ENCODE data around the gene SRRT.
A peak's percentile ranks its signal among the peaks of the same experiment; 100 is the strongest.

The SRRT gene

DNA sequence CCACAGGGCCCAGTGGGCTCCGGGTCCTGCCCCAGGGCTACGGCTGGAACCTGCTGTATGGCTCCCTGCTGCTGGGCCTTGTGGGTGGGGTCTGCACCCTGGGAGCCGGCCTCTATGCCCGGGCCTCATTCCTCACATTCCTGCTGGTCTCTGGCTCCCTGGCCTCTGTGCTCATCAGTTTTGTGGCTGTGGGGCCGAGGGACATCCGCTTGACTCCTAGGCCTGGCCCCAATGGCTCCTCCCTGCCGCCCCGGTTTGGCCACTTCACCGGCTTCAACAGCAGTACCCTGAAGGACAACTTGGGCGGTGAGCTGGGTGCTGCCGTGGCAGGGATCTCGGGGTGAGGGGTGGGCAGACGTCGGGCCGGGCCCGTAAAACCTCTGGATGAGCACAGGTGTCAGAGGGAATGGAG lies 18.0 kb upstream of the SRRT start:
- no peak for DNase-seq

DNA sequence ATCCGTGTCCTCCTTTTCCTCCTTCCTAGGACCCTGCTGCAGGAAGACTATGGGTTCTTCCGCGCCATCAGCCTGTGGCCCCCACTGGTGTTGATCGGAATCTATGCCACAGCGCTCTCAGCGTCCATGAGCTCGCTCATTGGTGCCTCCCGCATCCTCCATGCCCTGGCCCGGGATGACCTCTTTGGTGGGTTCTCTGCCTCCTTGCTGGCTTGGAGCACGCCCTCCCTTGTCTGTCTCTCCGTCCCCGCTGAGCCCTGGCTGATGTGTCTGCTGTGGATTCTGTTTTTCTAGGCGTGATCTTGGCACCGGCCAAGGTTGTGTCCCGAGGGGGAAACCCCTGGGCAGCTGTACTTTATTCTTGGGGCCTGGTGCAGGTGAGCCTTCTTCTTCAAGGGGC lies 15.0 kb upstream of the SRRT start:
- no peak for DNase-seq

DNA sequence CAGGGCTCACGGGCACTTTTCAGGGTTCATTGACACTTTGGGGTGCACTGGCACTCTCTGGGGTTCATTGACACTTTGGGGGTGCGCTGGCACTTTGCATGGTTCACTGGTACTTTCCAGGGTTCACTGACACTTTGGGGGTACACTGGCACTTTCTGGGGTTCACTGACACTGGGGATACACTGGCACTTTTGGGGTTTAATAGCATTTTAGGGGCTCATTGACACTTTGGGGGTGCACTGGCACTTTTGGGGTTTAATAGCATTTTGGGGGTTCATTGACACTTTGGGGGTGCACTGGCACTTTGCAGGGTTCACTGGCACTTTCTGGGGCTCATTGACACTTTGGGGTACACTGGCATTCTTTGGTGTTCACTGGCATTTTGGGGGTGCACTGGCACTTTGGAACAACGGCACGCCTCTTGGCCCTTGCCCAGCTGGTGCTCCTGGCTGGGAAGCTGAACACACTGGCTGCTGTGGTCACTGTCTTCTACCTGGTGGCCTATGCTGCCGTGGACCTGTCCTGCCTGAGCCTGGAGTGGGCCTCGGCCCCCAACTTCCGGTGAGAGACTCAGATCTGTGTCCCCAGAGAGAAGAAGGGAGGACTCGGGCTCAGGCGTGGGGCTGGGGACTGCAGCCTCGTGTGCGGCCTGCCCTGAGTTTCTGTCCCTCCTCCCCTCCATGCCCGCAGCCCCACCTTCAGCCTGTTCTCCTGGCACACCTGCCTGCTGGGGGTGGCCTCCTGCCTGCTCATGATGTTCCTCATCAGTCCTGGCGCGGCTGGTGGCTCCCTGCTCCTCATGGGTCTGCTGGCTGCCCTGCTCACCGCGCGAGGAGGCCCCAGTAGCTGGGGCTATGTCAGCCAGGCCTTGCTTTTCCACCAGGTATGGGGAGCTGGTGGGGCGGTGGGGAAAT lies 13.9 kb upstream of the SRRT start:
- DNase-seq: no peak

DNA sequence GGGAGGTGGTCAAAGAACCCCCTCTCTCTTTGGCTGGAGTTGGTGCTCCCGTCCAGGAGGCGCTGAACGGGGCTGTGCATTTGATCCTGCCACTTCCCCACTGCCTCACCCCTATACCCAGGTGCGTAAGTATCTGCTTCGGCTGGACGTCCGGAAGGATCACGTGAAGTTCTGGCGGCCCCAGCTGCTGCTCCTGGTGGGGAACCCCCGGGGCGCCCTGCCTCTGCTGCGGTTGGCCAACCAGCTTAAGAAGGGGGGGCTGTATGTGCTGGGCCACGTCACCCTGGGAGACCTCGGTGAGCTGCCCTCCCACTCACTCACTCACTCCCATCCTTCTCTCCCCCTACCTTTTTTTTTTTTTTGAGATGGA lies 13.3 kb upstream of the SRRT start:
- DNase-seq: no peak

DNA sequence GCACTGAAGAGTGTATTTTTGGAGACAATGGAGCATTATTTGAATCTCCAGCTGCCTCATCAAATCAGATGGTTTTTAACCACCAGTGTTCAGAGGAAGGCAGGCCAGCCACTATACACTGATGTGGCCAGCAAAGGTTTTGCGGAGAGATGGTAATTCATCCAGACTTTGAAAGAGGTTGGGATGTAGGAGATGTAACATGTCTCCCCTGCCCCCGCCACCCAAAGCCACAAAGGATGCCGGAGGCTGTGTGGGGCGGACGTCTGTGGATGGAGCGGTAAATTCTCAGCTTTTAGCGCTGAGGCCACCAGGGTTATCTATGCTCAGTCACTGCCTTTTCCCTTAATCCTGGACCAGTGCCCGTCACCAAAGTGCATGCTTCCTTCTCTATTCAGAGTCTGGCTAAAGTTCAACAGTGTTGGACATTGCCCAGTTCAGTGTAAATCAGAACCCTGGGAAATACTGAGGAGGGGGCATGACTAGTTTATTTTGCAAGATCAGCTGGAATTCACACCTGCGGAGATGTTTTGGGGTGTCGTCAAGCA lies 11.4 kb upstream of the SRRT start:
- no peak for DNase-seq

DNA sequence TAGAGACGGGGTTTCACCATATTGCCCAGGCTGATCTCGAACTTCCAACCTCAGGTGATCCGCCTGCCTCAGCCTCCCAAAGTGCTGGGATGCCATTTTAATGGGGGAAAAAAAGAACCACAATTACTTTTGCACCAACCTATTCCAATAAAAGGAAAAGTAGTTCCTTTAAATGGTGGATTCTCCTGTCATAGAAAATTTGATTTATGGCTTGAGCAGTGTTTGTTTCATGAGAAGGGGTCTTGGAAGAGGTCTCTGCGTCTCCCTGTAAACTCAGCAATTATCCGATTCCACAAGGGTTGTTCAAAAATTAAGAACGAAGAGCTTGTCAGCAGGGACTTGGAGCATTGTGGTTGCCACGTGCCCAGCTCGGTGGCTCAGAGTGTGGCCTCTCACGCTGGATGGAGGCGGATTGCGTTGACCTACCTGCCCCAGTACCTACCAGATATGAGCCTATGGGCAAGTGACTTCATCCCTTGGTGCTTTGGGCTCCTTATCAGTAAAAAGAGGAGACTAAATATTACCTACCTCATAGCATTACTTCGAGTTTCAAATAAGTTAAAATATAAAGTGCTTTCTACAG lies 10.5 kb upstream of the SRRT start:
- no peak for DNase-seq

DNA sequence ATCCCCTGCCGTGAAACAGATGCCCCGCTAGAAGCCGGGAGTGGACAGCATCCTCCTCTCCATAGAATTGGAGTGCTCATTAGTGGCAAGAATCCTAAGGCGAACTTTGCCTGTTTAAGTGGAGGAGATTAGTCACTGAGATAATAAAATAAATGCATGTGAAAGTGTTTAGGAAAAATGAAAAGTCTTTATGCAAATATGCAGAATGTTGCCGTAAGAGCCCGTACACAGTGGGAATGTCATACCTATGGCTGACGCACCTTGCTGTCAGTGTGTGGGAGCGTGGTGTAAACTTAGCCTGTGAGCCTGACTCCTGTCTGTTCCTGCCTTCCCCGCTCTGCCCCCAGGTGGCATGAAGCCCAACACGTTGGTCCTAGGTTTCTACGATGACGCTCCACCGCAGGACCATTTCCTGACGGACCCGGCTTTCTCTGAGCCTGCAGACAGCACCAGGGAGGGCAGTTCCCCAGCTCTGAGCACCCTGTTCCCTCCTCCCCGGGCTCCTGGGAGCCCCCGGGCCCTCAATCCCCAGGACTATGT lies 9.5 kb upstream of the SRRT start:
- DNase-seq: no peak

DNA sequence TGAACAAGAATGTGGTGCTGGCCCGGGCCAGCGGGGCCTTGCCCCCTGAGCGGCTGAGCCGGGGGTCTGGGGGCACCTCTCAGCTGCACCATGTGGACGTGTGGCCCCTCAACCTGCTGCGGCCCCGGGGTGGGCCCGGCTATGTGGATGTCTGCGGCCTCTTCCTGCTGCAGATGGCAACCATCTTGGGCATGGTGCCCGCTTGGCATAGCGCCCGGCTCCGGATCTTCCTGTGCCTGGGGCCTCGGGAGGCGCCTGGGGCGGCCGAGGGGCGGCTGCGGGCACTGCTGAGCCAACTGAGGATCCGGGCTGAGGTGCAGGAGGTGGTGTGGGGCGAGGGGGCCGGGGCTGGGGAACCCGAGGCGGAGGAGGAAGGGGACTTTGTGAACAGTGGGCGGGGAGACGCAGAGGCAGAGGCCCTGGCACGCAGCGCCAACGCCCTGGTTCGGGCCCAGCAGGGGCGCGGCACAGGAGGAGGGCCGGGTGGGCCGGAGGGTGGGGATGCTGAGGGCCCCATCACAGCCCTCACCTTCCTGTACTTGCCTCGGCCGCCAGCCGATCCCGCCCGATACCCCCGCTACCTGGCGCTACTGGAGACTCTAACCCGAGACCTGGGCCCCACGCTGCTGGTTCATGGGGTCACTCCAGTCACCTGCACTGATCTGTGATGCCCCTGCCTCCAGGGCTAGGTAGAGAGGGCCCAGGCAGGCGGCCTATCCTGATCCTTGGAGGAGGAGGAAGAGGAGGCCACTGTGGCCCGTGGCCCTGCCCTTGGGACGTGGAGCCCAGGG lies 8.8 kb upstream of the SRRT start:
- no peak for DNase-seq

DNA sequence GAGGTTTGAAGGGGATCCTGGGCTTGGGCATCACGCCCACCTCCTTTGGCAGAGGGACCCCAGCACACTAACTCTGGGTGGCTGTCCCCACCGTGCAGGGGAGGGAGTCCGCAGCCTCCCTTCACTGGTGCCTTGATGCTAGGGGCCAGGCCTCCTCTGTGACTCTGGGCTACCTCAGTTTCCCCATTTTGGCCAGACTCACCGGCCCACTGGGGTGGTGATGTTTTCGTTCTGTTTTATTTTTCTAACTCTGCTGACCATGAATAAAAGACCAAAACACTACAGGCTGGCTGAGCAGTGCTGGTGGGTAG lies 8.2 kb upstream of the SRRT start:
- no peak for DNase-seq

DNA sequence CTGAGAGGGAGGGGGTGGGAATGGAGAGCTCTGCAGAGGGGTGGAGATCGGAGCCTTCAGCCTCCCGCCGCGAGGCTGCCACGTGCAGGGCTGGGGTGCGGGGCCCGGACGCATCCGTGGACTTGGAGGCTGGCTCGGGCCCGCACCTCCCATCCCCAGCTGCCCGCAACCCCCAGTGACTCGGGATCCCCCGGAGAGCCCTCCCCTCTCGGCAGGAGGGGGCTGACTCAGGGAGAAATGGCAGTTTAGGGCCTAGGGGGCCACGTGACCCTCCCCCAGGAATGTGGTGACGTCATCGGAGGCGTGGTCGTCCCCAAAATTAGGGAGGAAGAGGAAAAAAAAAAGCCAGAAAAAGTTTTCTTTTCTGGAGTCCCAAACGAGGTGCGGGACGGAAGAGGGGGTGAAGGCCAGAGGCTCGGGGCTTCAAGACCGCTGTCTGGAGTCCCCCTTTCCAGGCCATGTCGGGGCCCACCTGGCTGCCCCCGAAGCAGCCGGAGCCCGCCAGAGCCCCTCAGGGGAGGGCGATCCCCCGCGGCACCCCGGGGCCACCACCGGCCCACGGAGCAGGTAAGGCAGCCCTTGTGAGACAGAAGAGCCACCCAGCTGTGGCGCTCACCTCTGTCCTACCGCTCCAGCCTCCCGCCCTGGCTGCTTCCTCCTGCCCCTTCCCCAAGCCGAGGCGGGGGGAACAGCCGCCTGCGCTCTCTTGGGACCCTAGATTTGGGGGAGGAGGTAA lies 7.7 kb upstream of the SRRT start, which contains the start of gene TRIP6:
TRIP6 (plus strand) TSS at position 348 of the 736 bp plus-strand sequence; CDS start at position 459, 111 bp downstream.
- DNase-seq: peak; percentile 53

DNA sequence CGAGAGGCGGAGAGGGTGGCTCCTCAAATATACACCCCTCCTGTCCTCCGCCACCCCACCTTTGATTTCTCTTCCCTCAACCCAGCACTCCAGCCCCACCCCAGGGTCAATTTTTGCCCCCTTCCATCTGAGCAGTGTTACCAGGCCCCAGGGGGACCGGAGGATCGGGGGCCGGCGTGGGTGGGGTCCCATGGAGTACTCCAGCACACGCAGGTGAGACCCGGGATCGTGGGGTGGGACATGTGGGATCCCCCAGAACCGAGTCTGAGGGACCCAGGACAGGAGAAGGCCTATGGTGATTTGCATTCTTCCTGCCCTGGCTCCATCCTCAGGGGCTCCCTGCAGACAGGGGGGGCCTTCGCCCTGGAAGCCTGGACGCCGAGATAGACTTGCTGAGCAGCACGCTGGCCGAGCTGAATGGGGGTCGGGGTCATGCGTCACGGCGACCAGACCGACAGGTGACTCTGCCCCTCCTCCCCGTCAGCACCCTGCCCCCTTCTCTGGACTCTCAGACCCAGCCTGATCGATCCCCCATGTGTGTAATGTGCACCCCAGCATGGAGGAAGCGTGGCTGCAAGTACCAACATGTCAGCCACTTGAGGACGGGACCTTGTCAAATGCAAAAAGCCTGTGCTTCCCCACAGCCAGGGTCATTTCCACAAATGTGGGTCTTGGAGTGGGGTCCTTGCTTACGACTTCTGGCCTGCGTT lies 7.0 kb upstream of the SRRT start:
- DNase-seq: no peak

DNA sequence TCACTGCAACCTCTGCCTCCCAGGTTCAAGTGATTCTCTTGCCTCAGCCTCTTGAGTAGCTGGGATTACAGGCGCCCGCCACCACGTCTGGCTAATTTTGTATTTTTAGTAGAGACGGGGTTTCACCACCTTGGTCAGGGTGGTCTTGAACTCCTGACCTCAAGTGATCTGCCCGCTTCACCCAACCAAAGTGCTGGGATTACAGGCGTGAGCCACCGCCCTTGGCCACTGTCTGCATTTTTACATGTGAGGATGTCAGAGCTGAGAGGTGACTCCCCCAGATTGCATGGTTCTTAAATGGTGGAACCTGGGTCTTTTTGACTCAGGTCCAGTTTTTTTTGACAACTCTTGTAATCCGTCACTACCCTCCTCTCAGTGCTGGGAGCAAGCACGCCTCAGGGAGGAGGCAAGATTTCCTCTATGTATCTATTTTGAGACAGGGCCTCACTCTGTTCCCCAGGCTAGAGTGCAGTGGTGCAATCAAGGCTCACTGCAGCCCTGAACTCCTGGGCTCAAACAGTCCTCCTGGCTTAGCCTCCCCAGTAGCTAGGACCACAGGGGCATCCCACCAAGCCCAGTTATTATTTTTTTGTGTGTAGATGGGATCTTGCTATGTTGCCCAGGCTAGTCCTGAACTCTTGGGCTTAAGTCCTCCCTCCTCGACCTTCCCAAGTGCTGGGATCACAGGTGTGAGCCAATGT lies 1.2 kb upstream of the SRRT start:
- DNase-seq: no peak

DNA sequence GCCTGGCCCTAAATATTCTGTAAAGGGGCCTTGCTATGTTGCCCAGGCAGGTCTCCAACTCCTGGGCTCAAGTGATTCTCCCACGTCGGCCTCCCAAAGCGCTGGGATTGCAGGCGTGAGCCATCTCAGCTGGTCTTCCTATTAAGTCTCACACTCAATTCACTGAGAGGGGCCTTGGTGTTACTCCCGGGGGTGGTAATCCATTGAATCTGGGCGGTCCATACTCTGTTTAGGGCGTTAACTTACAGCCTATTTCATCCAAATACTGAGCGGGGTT lies 665 bp upstream of the SRRT start:
- DNase-seq: no peak

DNA sequence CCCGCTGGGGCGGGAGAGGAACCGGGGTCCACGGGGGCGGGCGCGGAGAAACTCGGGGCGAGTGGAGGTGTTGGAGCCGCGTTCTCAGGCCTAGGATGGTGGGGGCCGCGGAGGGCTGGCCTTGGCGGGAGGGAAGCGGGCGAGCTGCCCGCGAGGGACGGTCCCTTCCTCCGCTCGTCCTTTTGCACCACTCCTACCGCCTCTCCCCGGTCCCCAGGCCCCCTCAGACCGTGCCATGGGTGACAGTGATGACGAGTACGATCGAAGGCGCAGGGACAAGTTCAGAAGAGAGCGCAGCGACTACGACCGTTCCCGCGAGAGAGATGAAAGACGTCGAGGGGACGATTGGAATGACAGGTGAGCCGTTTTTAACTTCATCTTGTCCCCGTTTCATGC lies 451 bp downstream of the SRRT start:
- DNase-seq: peak; percentile 62

DNA sequence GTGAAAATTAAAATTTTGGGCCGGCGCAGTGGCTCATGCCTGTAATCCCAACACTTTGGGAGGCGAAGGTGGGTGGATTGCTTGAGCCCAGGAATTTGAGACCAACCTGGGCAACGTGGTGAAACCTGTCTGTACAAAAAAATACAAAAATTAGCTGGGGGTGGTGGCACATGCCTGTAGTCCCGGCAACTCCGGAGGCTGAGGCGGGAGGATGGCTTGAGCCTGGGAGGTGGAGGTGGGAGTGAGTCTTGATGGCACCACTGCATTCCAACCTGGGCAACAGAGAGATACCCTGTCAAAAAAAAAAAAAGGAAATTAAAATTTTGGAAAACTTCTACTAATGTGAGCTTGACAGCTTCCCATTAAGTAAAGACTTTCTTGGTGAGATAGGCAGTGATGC lies 3.1 kb downstream of the SRRT start:
- no peak for DNase-seq

DNA sequence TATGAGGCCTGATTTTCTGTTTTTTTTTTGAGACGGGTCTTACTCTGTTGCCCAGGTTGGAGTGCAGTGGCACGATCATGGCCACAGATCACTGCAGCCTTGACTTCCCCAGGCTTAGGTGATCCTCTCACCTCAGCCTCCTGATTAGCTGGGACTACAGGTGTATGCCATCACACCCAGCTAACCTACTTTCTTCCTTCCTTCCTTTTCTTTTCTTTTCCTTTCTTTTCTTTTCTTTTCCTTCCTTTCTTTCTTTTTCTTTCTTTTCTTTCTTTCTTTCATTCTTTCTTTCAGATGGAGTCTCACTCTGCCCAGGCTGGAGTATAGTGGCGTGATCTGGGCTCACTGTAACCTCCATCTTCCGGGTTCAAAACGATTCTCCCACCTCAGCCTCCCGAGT lies 3.8 kb downstream of the SRRT start:
- DNase-seq: no peak

DNA sequence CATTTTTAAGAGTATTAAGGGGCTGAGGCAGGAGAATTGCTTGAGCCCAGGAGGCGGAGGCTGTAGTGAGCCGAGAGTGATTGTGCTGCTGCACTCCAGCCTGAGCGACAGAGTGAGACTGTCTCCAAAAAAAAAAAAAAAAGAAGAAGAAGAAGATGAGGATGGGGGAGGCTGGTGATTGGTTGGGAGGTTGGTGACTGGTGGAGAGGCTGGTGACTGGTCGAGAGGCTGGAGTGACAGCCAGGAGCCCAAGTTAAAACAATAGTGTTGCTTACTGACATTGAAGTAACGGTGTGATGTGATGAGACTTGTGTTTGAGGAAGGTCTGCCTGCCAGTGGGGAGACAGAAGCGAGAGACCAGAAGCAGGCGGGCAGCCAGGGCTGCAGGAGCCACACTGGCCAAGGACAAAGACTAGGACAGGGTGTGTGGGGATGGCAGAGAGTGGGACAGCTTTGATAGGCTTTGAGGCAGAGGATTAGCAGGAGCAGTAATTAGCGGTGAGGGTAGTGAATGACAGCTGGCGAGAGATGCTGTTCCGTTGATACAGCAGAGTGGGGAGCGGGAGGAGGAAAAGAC lies 4.9 kb downstream of the SRRT start:
- DNase-seq: no peak

DNA sequence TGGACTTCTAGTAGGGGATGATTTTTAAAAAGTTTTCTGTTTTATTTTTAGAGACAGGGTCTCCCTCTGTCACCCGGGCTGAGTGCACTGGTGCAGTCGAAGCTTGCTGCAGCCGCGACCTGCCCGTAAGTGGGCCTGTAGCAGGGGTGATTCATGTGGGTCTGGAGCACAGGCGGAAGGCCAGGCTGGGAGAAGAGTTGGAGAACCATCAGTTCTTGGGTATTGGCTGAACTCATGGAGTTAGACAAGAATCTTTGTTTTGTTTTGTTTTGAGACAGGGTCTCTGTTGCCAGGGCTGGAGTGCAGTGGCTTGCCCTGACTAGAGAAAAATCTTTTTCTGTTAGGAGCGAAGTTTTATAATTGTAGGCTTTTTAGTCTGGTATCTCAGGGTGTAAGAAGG lies 5.7 kb downstream of the SRRT start:
- DNase-seq: no peak

DNA sequence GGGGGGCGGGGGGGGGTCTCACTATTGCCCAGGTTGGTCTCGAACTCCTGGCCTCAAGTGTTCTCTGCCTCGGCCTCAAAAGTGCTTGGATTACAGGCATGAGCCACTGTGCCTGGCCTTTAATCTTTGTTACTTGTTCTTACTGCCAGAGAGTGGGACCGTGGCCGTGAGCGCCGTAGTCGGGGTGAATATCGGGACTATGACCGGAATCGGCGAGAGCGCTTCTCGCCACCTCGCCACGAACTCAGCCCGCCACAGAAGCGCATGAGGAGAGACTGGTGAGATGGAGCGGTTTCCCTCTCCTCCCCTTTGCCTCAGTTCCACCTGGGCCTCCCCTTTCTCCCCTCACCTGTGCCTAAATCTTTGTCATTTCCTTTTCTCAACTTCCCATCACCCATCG lies 6.2 kb downstream of the SRRT start:
- no peak for DNase-seq

DNA sequence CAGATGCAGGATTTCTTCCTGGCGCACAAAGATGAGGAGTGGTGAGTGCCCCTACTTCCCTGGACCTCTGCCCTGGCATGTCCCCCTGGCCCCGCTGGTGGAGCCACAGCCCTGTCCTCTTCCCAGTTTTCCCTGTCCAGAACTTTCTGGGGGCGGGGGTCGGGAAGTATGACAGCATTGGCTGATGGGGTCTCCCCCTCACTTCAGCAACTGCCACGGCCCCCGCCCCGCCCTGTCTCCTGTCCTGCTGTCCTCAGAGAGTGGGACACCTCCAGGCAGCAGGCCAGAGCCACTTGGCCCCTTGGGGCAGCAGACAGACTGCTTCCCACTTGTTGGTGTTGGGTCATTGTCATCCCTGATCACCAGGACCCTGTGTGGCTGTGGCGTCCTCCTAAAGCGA lies 7.3 kb downstream of the SRRT start:
- DNase-seq: no peak

DNA sequence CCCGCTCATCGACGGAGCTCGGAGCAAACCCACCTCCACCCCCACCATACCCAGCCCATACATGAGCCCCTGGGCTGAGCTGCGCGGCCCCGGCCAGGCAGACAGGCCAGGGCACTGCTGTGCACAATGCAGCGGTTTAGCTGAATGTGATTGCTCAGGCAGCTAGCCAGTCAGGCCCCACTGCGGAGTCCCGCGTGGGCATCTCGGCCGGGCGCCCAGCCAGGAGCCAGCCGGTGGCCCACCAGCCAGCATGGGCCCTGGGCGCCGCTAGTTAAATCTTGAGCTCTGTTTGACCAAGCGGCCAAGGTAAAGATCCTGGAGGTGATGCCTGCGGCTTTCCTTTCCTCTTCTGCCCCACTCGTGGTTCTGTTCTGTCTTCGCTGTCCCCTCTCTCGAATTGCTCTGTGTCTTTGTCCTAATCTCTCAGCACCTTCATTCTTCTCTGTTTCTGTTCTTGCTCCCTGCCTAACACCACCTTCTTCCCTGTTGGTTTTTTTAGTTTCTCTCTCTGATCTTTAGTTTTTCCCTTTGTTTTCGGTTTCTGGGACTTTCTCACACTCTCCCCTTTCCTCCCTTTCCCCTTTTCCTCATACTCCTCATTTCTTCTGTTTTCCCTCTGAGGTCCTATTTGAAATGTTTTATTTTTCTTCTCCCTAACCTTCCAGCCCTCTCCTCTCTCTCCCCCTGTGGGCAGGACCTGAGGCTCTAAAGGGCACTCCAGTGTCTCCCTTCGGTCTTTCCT lies 8.1 kb downstream of the SRRT start:
- DNase-seq: no peak
